Stimulated activated CD8-positive, alpha-beta memory T cell treated with anti-CD3 and anti-CD28 coated beads, Interleukin-4, amount 100 ng/mL, for 4 hours (primary cell): ENCODE measurements around the gene SPRYD4.
A peak's percentile ranks its signal among the peaks of the same experiment; 100 is the strongest.
"Not testable (repeated sequence)": the region's sequence is repeated elsewhere in the genome, so short reads cannot be mapped to it uniquely, and the experiment has no call there.

ENCODE experiments used
- DNase-seq, 2 donors: peaks; one replicate each; pipeline ENCODE4 v3.0.0-alpha.2; 2020; ENCODE audit warnings: low read depth in 2 of 2, low spot score in 1 of 2

SPRYD4 gene

DNA sequence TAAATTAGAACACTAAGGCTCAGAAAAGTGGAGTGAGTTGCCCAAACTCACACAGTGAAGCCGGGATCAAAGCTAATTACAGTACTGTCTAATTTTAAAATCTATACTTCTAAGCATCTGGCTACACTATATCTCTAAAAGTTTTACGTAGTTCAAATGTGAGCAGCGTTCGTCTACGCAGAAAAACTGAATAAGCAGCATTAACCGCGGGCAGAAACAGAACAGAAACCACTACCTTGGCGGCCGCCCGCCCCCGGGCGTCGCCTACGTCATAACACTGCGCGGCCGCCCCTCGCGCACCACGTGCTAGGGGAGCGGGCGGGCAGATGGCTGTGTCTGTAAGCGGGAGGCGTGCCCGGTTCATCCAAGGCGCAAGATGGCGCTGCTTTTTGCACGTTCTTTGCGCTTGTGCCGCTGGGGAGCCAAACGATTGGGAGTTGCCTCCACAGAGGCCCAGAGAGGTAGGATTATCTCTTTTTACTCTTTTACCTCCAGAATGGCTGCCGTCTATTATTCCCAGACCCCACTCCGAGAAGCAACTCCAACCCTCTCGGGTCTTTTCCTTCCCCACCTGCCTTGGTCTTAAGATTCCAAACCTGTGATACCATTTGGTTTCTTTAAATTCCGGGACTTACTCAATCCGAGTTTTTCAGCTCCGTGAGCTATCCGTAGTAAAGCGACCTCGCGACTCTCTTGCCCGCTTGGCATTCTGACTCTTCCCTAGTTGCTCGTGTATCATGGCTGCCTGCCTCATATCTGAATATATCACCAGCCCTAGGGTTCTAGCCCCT lies at the start of gene SPRYD4:
Gene SPRYD4 (plus strand): TSS at position 363 of the 791 bp plus-strand sequence. CDS start 14 bp downstream, at position 377.
- peak; percentile 81 to 87 for DNase-seq

DNA sequence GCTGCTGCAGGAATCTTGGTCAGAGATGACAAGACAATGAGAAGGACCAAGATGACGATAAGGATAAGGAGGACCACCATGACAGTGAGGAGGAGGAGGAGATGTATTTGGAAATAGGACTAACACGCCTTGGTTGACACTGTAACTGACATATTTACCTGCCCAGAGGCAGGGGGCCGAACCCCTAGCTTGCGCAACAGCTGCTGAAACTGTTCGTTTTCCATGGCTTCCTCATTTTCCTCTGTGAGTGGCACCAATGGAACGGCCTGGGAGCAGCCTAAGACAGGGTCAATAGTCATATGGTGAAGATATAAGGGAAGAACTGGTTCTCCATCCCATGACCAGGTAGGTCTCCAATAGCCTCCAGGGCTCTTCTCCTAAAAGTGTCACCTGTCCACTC lies 48.0 kb upstream of the SPRYD4 start:
- no peak for DNase-seq

DNA sequence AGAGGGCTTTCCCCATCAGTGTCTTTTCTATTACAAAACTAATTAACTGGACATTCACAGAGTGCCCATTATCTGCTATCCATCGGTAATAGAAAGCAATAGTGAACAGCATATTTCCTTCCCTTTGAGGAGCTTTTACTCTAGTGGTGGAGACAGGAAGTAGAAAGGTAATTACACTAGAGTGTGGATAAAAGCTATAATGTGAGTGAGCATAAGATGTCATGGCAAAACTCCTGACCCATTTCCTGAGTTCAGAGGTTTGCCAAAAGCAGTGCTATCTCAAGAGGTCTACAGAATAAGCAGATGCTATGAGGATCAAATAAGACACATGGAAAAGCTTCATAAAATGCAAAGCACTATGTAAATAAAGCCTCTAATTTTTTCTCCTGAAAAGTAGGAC lies 43.2 kb upstream of the SPRYD4 start:
- DNase-seq, result no peak

DNA sequence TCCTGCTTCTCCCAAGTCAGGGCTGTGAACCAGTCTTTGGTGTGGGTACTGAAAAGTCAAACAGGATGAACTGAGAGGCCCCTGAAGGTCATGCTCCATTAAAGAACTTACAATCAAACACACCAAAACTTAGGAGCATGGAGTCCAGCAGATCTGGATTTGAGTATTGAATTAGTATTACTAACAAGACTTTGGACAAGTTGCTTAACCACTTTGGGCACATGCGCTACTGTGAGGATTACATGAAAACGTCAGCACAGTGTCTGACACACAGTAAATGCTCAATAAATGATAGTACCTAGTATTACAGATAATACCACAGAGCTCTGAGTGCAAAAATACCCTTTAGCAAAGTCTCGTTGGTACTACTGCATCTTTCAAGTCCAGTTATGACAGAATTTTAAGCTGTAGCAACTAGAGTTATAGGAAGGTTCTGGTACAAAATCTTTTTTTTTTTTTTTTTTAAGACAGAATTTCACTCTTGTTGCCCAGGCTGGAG lies 42.4 kb upstream of the SPRYD4 start:
- DNase-seq, result no peak

DNA sequence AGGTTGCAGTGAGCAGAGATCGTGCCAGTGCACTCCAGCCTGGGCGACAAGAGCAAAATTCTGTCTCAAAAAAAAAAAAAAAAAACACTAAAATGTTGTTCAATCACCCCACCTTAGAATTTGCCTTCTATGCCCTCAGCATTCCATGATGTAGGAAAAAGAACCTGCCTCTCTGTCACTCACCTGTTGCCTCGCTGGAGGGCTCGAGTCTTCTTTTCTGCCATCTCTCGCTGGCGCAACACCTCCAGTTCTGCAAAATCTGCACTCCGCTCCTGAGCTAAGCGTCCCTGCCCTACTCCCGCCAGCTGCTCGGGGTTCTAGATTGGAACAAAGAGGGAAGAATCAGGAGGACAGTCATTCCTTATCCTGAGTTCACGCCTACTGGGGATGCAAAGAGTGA lies 37.1 kb upstream of the SPRYD4 start:
- DNase-seq, result no peak

DNA sequence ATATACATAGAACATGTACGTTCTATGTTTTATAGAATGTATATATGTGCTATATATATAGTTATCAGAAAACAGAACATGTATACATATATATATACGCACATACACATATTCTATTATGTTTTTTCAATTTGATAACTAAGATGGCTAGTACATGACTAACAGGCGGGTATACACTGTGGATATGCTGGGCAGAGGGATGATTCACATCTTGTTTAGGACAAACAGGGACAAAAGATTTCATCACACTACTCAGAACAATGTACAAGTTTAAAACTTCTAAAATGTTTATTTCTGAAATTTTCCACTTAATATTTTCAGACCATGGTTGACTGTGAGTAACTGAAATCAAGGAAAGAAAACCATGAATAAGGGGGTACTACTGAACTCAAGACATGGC lies 36.5 kb upstream of the SPRYD4 start:
- no peak for DNase-seq

DNA sequence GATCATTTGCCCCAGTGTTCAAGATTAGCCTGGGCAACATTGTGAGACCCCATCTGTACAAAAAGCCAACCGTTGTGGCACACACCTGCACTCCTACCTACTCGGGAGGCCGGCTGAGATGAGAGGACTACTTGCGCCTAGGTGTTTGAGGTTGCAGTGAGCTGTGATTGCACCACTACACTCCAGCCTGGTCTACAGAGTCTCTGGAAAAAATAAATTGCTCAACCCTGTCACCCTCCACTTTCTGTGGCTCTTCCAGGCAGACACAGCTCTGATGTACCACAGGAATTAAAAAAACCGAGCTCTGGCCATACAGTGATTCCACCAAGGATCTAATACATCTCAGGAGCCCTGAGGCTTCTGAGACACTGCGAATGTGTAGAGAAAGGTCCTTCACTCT lies 33.5 kb upstream of the SPRYD4 start:
- no peak for DNase-seq

DNA sequence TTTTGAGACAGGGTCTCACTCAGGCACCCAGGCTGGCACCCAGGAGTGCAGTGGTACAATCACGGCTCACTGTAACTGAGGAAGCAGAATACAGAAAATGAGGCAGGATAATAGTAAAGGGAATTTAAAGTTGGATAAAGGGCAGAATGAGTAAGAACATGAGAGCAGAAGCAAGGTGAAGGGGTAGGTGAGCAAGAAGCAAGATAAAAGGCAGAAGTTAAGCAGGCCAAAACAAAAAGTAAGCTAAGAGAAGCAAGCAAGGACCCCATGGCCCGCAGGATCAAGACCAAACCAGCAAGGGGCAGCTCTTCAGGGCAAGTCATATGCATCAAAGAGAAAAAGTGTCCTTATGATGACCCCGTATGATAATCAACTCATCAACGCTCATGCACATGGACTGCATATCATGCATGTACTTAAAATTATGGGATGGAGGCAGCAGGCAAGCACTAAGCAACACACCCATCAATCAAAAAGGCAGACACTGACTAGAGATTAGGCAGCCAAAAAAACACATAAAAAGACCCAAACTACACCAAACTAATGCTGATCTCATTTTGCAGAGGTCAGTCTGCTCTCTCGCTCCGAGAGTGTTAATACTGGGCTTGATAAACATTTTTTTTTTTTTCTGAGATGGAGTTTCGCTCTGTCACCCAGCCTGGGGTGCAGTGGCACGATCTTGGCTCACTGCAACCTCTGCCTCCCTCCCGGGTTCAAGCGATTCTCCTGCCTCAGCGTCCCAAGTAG lies 30.8 kb upstream of the SPRYD4 start:
- DNase-seq, result no peak

DNA sequence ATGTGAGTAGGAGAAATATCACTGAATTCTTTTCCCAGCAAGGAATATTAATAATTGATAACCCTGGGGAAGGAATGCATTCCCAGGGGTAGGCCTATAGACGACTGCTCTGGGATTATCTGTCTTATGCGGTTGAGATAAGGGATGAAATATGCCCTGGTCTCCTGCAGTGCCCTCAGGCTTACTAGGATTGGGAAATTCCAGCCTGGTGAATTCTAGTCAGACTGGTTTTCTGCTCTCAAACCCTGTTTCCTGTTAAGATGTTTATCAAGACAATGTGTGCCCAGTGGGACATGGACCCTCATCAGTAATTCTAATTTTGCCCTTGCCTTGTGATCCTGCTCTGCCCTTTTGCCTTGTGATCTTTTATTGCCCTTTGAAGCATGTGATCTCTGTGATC lies 25.2 kb upstream of the SPRYD4 start:
- not testable (repeated sequence) for DNase-seq

DNA sequence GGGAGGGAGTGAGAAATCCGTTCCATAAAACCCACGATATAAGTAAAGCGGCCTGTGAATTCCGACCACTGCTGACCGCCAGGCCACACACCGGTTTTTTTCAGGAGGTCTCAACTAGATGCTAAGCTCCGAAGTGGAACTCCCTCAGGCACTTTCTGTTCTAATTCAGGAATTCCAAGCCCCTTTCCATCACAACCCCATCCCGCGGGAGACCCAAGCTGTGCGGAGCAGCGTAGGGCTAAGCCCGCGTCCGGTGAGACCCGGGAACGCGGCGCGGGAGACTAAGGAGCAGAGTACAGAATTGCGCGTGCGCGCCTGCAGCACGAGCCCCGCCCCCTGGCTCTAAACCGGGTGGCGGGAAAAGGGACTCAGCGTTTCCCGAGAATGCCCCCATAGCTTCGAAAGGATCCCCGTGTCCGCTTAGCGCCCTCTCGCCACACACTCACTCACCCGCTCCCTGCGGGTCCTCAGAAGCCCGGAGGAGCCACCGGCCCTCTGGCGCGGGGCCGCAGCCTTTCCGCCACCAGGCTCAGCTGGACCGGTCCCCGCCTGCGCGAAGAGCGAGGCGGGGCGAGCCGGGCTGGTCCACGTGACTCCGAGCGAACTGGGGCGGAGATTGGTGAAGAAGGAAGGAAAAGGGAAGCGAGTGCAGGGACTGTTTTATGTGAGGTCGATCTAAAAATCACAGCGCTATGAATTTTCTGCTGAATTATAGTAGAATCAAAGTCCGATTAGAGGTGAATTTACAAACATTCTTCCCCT lies 19.3 kb upstream of the SPRYD4 start, which contains the start of gene TIMELESS:
Gene TIMELESS (minus strand): TSS at position 567 of the 762 bp plus-strand sequence. CDS start 15,256 bp downstream, outside the sequence.
- peak; percentile 61 to 66 for DNase-seq

DNA sequence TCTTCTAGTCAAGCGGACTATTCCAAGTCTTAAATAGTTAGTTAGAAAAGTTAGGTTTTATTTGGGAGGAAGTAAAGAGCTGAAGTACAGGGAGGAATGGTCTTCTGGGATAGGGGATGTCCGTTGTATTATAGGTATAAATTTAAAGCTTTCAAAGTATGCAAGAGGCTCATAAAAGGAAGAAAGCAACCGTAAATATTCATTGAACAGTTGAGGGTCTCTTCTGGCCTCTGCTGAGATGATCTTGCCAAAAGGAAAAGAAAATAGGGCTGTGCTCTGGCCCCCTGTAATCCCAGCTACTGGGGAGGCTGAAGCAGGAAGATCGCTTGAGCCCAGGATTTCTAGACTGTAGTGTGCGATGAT lies 18.8 kb upstream of the SPRYD4 start:
- DNase-seq, result no peak

DNA sequence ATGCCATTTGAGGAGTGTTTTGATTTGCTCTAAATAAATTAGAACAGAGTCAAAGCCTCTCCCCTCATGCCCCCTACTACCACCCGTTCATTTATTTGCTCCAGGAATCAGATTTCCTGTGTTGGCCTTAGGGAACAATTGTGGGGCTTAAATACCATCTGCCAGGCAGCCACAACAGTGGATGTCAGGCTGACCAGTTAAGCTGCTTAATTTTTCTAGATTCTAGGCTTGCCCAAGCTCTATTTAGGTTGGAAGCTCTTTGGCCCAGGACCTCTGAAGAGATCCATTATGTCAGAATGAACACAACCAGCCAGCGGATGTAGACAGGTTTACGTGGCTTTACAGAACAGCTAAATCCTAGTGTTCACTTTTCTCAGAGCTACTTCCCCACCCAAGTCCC lies 18.1 kb upstream of the SPRYD4 start:
- DNase-seq, result no peak

DNA sequence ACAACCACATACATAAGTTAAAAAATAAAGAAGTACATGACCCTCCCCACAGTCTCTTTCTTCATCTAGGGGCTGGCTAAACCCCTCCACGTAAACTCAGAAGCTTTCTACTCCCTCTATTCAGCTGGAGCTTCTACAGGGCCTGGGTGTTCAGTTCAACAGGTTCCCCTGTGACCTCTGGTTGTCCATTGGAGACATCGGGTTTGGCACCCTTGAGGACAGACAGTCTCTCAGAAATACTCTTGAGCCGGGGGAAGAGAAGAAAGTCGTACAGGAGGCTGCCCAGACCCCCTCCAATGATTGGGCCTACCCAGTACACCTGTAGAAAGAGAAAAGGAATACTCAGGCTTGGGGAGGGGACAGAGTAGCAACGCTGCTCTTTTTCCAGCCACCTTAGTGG lies 17.2 kb upstream of the SPRYD4 start:
- no peak for DNase-seq

DNA sequence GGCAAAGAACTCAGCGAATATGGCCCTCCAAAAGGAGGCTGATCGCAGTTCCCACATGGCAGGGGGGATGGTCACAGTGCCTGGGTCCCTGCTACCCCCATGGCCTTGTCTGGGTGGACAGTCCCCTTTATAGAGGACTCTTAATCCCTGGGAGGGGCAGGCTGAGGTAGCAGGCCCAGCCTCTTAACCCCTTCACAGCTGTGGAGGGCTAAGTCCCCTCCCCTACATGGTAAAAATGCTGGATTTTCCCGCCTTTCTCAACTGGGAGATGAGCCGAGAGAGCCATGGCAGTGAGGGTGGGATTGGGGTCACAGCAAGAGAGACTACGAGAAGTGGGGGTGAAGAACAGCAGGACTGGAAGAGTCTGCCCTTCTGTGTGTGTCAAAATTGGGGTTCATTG lies 13.8 kb upstream of the SPRYD4 start, which contains the start of gene MIP:
Gene MIP (minus strand): TSS at position 101 of the 400 bp plus-strand sequence. CDS start 44 bp downstream, at position 57.
- DNase-seq, result no peak

DNA sequence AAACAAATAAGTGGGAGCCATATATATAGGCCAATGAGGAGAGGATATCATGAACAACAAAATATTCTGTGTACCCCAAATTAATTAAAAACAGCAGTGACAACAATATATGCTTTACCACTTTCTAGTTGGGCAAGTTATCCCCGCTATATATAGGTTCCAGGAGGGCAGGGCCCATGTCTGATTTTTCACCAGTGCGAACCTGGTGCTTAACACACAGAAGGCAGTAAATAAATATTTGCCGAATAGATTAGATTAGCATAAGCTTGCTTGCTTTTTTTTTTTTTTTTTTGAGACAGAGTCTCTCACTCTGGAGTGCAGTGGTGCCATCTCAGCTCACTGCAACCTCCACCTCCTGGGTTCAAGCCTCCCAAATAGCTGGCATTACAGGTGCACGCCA lies 10.6 kb upstream of the SPRYD4 start:
- no peak for DNase-seq

DNA sequence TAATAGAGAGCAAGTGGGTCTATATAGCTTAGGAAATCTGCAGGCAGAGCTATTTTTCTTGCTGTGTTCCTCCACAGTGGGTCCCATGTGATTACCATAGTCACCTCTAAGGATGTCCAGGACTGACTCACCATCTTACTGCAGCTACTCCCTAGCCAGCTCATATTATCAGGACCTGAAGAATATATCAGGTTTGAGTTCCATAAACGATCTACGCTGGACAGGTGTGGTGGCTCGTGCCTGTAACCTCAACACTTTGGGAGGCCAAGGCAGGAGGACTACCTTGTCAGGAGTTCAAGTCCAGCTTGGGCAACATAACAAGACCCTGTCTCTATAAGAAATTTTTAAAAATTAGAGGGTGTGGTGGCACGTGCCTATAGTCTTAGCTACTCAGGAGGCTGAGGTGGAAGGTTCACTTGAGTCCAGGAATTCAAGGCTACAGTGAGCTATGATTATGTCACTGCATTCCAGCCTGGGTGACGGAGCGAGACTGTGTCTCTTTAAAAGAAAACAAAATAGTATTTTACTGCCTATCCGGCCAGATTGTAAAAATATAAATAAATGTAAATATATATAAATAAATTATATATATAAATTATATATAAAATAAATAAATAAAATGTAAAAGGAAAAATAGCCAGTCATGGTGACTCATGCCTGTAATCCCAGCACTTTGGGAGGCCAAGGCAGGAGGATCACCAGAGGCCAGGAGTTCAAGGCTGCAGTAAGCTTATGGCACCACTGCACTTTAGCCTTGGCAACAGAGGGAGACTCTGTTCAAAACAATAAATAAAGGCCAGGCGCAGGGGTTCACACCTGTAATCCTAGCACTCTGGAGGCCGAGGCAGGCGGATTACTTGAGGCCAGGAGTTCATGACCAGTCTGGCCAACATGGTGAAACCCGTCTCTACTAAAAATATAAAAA lies 6.9 kb upstream of the SPRYD4 start:
- DNase-seq, result no peak

DNA sequence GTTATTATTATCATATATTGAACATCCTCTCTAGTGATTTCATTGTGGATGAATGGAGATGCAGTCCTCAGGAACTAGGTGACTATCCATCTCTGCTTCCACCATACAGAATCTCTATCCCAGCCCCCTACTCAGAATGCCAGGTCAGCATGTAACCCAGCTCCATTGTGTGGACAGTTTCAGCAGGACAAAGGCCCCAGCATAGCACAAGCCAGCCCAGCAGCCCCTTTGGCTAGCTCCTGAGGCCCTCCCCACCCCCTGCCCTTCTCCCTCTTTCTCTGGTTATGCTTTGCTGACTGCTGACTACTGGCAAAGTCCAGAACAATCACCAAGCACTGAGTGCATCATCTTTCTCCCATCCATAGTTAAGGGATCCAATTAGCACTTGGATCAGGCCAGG lies 5.8 kb upstream of the SPRYD4 start:
- no peak for DNase-seq

DNA sequence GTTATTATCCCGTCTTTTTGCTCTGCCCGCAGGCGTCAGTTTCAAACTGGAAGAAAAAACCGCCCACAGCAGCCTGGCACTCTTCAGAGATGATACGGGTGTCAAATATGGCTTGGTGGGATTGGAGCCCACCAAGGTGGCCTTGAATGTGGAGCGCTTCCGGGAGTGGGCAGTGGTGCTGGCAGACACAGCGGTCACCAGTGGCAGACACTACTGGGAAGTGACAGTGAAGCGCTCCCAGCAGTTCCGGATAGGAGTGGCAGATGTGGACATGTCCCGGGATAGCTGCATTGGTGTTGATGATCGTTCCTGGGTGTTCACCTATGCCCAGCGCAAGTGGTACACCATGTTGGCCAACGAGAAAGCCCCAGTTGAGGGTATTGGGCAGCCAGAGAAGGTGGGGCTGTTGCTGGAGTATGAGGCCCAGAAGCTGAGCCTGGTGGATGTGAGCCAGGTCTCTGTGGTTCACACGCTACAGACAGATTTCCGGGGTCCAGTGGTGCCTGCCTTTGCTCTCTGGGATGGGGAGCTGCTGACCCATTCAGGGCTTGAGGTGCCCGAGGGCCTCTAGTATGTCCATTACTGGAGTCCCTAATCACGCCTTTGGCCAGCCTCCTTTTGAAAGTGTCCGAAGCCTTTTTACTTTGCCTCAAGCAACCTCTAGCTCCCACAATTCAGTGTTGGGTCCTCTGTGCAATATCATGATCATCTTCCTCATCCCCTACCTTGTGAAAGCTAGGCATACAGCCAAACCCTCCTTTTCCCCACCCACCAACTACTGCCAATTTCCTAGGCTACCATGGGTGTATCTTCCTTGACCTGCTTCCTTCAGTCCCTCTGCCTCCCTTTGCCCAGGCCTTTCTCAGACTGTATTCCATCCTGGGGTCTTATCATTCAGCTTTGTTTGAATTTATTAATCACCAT lies 891 bp downstream of the SPRYD4 start:
- no peak for DNase-seq

DNA sequence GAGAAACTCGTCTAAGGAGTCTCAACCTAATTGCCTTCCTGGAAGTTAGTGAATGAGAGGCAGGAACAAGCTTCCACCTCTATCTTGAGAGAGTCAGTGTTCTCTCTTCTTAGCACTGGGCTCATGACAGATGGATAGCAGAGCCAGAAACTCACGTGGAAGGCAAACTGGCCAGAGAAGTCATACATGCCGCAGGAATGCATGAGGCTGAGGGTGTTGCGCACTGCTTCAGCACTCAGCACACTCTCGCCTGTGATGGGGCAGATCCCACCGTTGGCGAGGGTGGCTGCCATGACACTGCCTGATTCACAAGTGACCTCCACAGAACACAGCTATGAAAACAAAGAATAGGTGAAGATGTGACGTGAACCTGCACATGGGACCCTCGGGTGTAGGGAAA lies 6.0 kb downstream of the SPRYD4 start:
- no peak for DNase-seq
